Panc1 (cell line): ENCODE results near the gene SLC9C1.

Experiments used
- POLR2AphosphoS5 ChIP-seq: IDR thresholded peaks from 2 replicates; pipeline ENCODE4 v1.6.1; 2012; ENCODE audit warnings: mild to moderate bottlenecking, low read depth, low read length, moderate library complexity
- TCF7L2 ChIP-seq: IDR thresholded peaks from 2 replicates; pipeline ENCODE4 v1.6.1; 2011; ENCODE audit warnings: mild to moderate bottlenecking, low read depth, low read length, inconsistent platforms
- TF ChIP-seq, protein P1 (sequence below): fragments of 450-650 bp; IDR thresholded peaks from 2 replicates; pipeline ENCODE4 v1.5.1; 2017; ENCODE audit warnings: mild to moderate bottlenecking
- TF ChIP-seq, protein P2 (sequence below), 2 experiments: IDR thresholded peaks; 2 replicates each; pipeline ENCODE4 v1.6.1; 2011 to 2012; ENCODE audit warnings: low read depth in 2 of 2, control low read depth in 1 of 2, low read length in 1 of 2, mild to moderate bottlenecking in 1 of 2, moderate library complexity in 1 of 2; ENCODE audit not compliant: insufficient read depth in 1 of 2

DNA sequence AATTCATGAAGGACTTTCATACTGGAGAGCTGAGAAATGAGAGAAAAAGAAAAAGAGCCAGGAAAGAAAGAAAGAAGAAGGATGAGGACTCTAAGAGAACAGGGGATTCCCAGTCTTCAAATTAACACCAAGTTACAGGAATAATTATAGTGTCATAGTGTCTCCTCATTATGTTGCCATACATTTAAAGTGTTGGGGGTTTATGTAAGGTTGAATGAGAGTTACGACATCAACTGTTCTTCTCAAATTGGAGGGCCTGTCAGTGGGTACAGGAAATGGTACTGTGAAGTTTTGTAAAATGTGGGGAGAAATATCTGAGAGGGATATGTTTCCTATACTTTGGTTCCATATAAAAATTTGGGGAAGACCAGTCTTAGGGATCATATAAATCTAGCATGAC is 26.7 kb upstream of the SLC9C1 start:
- TF ChIP-seq, protein P1, sequence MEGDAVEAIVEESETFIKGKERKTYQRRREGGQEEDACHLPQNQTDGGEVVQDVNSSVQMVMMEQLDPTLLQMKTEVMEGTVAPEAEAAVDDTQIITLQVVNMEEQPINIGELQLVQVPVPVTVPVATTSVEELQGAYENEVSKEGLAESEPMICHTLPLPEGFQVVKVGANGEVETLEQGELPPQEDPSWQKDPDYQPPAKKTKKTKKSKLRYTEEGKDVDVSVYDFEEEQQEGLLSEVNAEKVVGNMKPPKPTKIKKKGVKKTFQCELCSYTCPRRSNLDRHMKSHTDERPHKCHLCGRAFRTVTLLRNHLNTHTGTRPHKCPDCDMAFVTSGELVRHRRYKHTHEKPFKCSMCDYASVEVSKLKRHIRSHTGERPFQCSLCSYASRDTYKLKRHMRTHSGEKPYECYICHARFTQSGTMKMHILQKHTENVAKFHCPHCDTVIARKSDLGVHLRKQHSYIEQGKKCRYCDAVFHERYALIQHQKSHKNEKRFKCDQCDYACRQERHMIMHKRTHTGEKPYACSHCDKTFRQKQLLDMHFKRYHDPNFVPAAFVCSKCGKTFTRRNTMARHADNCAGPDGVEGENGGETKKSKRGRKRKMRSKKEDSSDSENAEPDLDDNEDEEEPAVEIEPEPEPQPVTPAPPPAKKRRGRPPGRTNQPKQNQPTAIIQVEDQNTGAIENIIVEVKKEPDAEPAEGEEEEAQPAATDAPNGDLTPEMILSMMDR: no peak
- TF ChIP-seq POLR2AphosphoS5 (no peak), TCF7L2 (no peak)
- TF ChIP-seq, protein P2, sequence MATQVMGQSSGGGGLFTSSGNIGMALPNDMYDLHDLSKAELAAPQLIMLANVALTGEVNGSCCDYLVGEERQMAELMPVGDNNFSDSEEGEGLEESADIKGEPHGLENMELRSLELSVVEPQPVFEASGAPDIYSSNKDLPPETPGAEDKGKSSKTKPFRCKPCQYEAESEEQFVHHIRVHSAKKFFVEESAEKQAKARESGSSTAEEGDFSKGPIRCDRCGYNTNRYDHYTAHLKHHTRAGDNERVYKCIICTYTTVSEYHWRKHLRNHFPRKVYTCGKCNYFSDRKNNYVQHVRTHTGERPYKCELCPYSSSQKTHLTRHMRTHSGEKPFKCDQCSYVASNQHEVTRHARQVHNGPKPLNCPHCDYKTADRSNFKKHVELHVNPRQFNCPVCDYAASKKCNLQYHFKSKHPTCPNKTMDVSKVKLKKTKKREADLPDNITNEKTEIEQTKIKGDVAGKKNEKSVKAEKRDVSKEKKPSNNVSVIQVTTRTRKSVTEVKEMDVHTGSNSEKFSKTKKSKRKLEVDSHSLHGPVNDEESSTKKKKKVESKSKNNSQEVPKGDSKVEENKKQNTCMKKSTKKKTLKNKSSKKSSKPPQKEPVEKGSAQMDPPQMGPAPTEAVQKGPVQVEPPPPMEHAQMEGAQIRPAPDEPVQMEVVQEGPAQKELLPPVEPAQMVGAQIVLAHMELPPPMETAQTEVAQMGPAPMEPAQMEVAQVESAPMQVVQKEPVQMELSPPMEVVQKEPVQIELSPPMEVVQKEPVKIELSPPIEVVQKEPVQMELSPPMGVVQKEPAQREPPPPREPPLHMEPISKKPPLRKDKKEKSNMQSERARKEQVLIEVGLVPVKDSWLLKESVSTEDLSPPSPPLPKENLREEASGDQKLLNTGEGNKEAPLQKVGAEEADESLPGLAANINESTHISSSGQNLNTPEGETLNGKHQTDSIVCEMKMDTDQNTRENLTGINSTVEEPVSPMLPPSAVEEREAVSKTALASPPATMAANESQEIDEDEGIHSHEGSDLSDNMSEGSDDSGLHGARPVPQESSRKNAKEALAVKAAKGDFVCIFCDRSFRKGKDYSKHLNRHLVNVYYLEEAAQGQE (IDR thresholded peaks at IDR 0.05; ENCODE audit: insufficient read depth in 1 of 2, low read depth in 2 of 2, low read length in 1 of 2): no peak
